Urinary bladder (tissue), 4 donors: ENCODE results near the gene IFNAR1. TPM values are rescaled to one million over a fixed set of nuclear protein-coding genes. Genes with fewer than 3 reads are reported as not detected.

Source experiments
- DNase-seq: peaks from one replicate; pipeline ENCODE4 v3.0.0-alpha.2; 2015; ENCODE audit errors: extremely low spot score
- H3K27ac ChIP-seq: one replicate; pipeline ENCODE4 v1.5.1; 2013; ENCODE audit warnings: low read depth, mild to moderate bottlenecking, moderate library complexity
- H3K36me3 ChIP-seq: one replicate; pipeline ENCODE4 v1.6.1; 2013; ENCODE audit warnings: mild to moderate bottlenecking, moderate library complexity; ENCODE audit not compliant: insufficient read depth
- H3K4me1 ChIP-seq: one replicate; pipeline ENCODE4 v1.6.1; 2013; ENCODE audit warnings: mild to moderate bottlenecking, moderate library complexity; ENCODE audit not compliant: insufficient read depth
- H3K4me3 ChIP-seq: one replicate; pipeline ENCODE4 v1.5.1; 2013; ENCODE audit warnings: low read depth, low read length
- WGBS: extraction: QIAGEN DNeasy Blood & Tissue Kit; methylation state at CpG from one replicate; pipeline ENCODE4 v1.1.7; 2013; 5-methylcytosine and 5-hydroxymethylcytosine counted together
- polyA plus RNA-seq: library from polyadenylated mRNA; stranded (reverse); fragments of 200-250 nt; gene quantifications from one replicate; pipeline ENCODE4 v1.2.3, GENCODE V29; 2013
- total RNA-seq: library from RNA; depleted of rRNA; stranded (reverse); fragments of >200 nt; gene quantifications from one replicate; pipeline ENCODE4 v1.2.3, GENCODE V29; 2014
- donor health status: healthy with polysubstance abuse.
- donor health status: healthy.

The IFNAR1 gene
- total and polyA plus RNA-seq, 2 donors: 31.6 to 41.7 TPM

- H3K36me3 ChIP-seq: no peaks in the 10 kb centered on the region
- no peak for DNase-seq
- H3K27ac ChIP-seq: no peak overlapping the region
- H3K4me1 ChIP-seq: no peaks in the 10 kb centered on the region
- WGBS: 94% methylated on average over 6 of the region's 6 CpGs
- H3K4me3 ChIP-seq: no peak overlapping the region
Observed at GRCh38 chr21:33296156-33296555, 28.6 kb upstream of the IFNAR1 start.

- DNase-seq: no peak
- 74% methylated on average over 5 of the region's 5 CpGs for WGBS
- Histone ChIP-seq H3K4me1 (no peaks in the 10 kb centered on the region), H3K36me3 (no peaks in the 10 kb centered on the region), H3K4me3 (no peak overlapping the region), H3K27ac (no peak overlapping the region)
Observed at GRCh38 chr21:33299181-33299752, 25.5 kb upstream of the IFNAR1 start.

- no peaks in the 10 kb centered on the region for H3K4me1 ChIP-seq
- 32% methylated on average over 10 of the region's 10 CpGs for WGBS
- H3K36me3 ChIP-seq: no peaks in the 10 kb centered on the region
- no peak for DNase-seq
- no peak overlapping the region for H3K4me3 ChIP-seq
- H3K27ac ChIP-seq: peak overlapping the region; percentile 45
Observed at GRCh38 chr21:33300701-33301631, 23.8 kb upstream of the IFNAR1 start.

GRCh38 chr21:33301632-33302002 lies 23.2 kb upstream of the IFNAR1 start:
- DNase-seq: no peak
- Histone ChIP-seq H3K36me3 (no peaks in the 10 kb centered on the region), H3K27ac (peak overlapping the region; percentile 45), H3K4me3 (no peak overlapping the region), H3K4me1 (no peaks in the 10 kb centered on the region)
- 71% methylated on average over 2 of the region's 2 CpGs for WGBS

GRCh38 chr21:33302055-33302454 lies 22.7 kb upstream of the IFNAR1 start:
- Histone ChIP-seq H3K4me3 (no peak overlapping the region), H3K36me3 (no peaks in the 10 kb centered on the region), H3K4me1 (no peaks in the 10 kb centered on the region), H3K27ac (no peak overlapping the region)
- DNase-seq: no peak
- WGBS: 95% methylated on average over 7 of the region's 7 CpGs

- 91% methylated on average over 7 of the region's 7 CpGs for WGBS
- Histone ChIP-seq H3K27ac (no peak overlapping the region), H3K36me3 (no peaks in the 10 kb centered on the region), H3K4me3 (no peak overlapping the region), H3K4me1 (no peaks in the 10 kb centered on the region)
- no peak for DNase-seq
Observed at GRCh38 chr21:33302796-33303195, 22.0 kb upstream of the IFNAR1 start.

- 90% methylated on average over 4 of the region's 4 CpGs for WGBS
Observed at GRCh38 chr21:33305344-33305671, 19.5 kb upstream of the IFNAR1 start.

GRCh38 chr21:33305938-33306337 lies 18.8 kb upstream of the IFNAR1 start:
- no peak for DNase-seq
- no peak overlapping the region for H3K4me3 ChIP-seq
- no peak overlapping the region for H3K27ac ChIP-seq
- H3K36me3 ChIP-seq: no peaks in the 10 kb centered on the region
- WGBS: 88% methylated on average over 2 of the region's 2 CpGs
- no peaks in the 10 kb centered on the region for H3K4me1 ChIP-seq

More at GRCh38 chr21:33305344-33305671, 19.5 kb upstream of the IFNAR1 start:
- H3K4me3 ChIP-seq: no peak overlapping the region
- no peak for DNase-seq
- H3K27ac ChIP-seq: no peak overlapping the region
- no peaks in the 10 kb centered on the region for H3K36me3 ChIP-seq
- H3K4me1 ChIP-seq: no peaks in the 10 kb centered on the region

GRCh38 chr21:33308586-33309490 lies 15.9 kb upstream of the IFNAR1 start:
- no peak for DNase-seq
- Histone ChIP-seq H3K4me3 (no peak overlapping the region), H3K36me3 (no peaks in the 10 kb centered on the region), H3K4me1 (no peaks in the 10 kb centered on the region), H3K27ac (no peak overlapping the region)
- 33% methylated on average over 6 of the region's 6 CpGs for WGBS

- Histone ChIP-seq H3K36me3 (no peaks in the 10 kb centered on the region), H3K4me3 (no peak overlapping the region), H3K4me1 (no peaks in the 10 kb centered on the region), H3K27ac (no peak overlapping the region)
- WGBS: 90% methylated on average over 1 of the region's 1 CpG
- no peak for DNase-seq
Observed at GRCh38 chr21:33309778-33310177, 15.0 kb upstream of the IFNAR1 start.

GRCh38 chr21:33312121-33312520 lies 12.6 kb upstream of the IFNAR1 start:
- Histone ChIP-seq H3K27ac (no peak overlapping the region), H3K36me3 (no peaks in the 10 kb centered on the region), H3K4me1 (no peaks in the 10 kb centered on the region), H3K4me3 (no peak overlapping the region)
- 89% methylated on average over 3 of the region's 3 CpGs for WGBS
- no peak for DNase-seq

GRCh38 chr21:33313183-33313582 lies 11.6 kb upstream of the IFNAR1 start:
- no peaks in the 10 kb centered on the region for H3K4me1 ChIP-seq
- no peak overlapping the region for H3K4me3 ChIP-seq
- WGBS: 90% methylated on average over 1 of the region's 1 CpG
- DNase-seq: no peak
- H3K27ac ChIP-seq: no peak overlapping the region
- H3K36me3 ChIP-seq: no peaks in the 10 kb centered on the region

GRCh38 chr21:33313611-33314010 lies 11.2 kb upstream of the IFNAR1 start:
- Histone ChIP-seq H3K27ac (no peak overlapping the region), H3K4me3 (no peak overlapping the region), H3K36me3 (no peaks in the 10 kb centered on the region), H3K4me1 (no peaks in the 10 kb centered on the region)
- DNase-seq: no peak
- WGBS: 91% methylated on average over 4 of the region's 4 CpGs
